ENCODE results near the gene FOXRED1. TPM values are rescaled to one million over a fixed set of nuclear protein-coding genes. Genes with fewer than 3 reads are reported as not detected.

FOXRED1 gene
- 10 to 100 TPM; 15.8 to 39.0 (median 19.8) TPM for polyA plus RNA-seq (ENCODE audit: low read depth in 6 of 6)

DNA sequence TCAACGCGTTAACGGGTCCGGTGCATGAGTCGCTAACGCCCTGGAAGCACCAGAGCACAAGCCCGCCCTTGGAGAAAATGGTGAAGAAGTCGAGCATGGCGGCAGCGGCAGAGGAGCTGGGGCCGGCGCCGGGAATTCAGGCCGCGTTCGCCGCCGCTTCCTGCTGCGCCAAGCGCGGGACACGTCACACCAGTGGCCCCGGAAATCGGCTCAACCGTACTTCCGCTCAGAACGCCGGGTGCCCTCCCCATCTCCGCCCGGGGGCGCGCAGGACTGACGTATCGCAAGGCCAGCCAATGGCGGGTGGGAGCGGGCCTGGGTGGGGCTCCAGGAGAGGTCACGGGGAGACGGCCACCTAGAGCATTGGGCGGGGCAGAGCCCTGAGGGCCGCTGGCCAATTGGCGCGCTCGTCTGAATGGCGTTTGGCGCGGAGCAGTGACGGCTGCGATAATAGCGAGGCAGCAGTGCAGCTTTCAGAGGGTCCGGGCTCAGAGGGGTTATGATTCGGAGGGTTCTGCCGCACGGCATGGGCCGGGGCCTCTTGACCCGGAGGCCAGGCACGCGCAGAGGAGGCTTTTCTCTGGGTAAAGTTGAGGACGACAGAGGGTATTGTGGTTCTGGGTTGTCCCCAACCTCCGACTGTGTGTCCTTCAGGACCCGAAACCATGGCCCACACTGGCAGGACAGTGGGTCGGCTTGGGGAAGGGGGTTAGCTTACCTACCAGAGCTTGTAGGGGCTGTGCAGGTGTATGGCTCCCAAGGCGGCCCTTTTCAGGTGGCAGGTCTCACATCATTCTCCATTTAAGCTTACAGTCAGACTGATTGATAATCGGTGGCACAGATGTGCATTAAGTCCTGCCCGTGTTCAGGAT lies at the start of gene FOXRED1, which contains the start of gene SRPRA:
TSS of gene FOXRED1 (plus strand) at position 447 of the 872 bp plus-strand sequence. CDS start at position 500, 53 bp downstream.
TSS of gene SRPRA (minus strand) at position 188 of the 872 bp plus-strand sequence. CDS start at position 97, 91 bp downstream.
- Mint-ChIP-seq H3K27me3 (no peaks in the 10 kb centered on the region), H3K9me3 (no peaks in the 10 kb centered on the region), H3K27ac (peak within 1 kb of the TSS; percentile 99 to 100 (median 99)), H3K4me3 (peak within 1 kb of the TSS; percentile 98 to 100 (median 99)), H3K36me3 (peaks cover 16 to 18% of the 10 kb centered on the region in 2 donors), H3K4me1 (peaks cover 22 to 45% (median 31%) of the 10 kb centered on the region in 3 donors)
- peak; percentile 95 to 96 for ATAC-seq (ENCODE audit: low read depth in 2 of 2)
- peak; percentile 100 for DNase-seq

DNA sequence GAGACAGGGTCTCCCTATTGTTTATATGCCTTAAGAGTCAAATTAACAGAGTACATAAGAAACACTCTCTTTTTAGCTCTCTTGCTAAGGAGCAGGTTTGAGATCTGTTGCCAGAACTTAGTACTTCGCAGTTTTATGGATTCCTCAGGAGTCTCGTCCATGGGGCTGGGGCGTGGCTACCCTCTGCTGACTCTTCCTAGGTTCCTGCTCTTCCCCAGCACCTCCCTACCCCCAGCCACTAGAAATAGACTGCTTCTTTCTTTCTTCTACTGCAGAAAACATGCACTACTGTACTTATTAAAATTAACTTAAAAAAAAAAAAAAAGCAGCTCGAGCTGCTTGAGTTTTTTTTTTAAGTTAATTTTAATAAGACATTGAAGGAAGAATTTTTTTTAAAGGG lies 49.4 kb upstream of the FOXRED1 start:
- Mint-ChIP-seq H3K27me3 (no peaks in the 10 kb centered on the region), H3K9me3 (no peaks in the 10 kb centered on the region), H3K27ac (no peak overlapping the region), H3K4me3 (no peak overlapping the region), H3K4me1 (peaks cover 24 to 42% (median 26%) of the 10 kb centered on the region in 3 donors), H3K36me3 (no peaks in the 10 kb centered on the region)
- no peak for DNase-seq
- ATAC-seq (ENCODE audit: low read depth in 2 of 2), result no peak

DNA sequence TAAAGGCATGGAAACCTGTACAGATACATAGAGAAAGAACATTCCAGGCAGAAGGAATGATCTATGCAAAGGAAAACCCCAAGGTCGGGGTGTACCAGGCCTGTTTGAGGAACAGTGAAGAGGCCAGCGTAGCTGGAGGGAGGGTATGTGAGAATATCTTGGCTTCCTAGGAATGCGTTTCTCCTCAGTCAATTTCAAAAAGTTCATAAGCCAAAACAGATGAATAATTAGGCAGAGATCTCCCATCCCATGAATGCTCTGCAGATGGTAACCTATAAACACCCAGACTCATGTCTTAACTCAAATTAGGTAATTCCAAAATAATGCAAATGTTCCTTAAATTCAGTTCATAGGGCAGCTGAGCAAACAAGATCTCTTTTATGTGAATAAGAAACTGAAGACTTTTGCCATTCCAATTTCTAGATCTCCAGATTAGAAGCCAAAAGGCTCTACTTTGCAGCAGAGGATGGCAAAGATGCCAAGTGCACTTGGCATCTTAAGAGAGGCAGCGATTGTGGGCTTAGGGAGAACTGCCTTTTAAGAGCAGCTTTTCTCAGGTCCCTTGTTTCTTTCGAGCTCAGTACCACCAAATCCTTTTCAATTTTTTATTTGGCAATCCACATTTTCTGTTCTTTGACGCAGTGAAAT lies 44.2 kb upstream of the FOXRED1 start:
- peaks cover 0 to 9% (median 8%) of the 10 kb centered on the region in 3 donors for H3K4me1 Mint-ChIP-seq
- ATAC-seq (ENCODE audit: low read depth in 2 of 2), result no peak
- no peak overlapping the region for H3K4me3 Mint-ChIP-seq
- no peaks in the 10 kb centered on the region for H3K27me3 Mint-ChIP-seq
- no peaks in the 10 kb centered on the region for H3K36me3 Mint-ChIP-seq
- DNase-seq, result no peak
- H3K9me3 Mint-ChIP-seq, result peaks cover 0 to 8% (median 0%) of the 10 kb centered on the region in 7 donors
- no peak overlapping the region for H3K27ac Mint-ChIP-seq

DNA sequence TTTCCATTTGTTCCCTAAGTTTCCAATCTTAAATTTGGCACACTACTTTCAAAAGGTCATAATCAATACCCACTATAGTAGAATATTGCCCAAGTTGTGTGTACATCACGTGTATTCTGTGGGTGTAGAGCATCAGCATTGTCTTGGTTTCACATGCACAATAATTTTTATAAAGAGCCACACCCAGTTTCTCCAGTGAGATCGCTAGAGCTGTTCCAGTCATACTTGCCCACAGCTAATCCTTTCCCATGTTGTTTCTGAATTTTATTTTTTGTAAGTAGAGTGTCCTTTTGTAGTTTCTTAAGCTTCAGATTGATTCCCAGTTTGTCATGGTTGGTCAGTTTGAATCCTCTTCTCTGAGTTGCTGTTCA lies 43.7 kb upstream of the FOXRED1 start:
- peaks cover 0 to 8% (median 0%) of the 10 kb centered on the region in 7 donors for H3K9me3 Mint-ChIP-seq
- DNase-seq (no peak), ATAC-seq (ENCODE audit: low read depth in 2 of 2) (no peak)
- no peaks in the 10 kb centered on the region for H3K36me3 Mint-ChIP-seq
- peak overlapping the region in 2 of 6 donors; percentile 28 to 59 for H3K27ac Mint-ChIP-seq
- H3K27me3 Mint-ChIP-seq, result no peaks in the 10 kb centered on the region
- H3K4me3 Mint-ChIP-seq, result no peak overlapping the region
- peaks cover 0 to 8% (median 6%) of the 10 kb centered on the region in 3 donors for H3K4me1 Mint-ChIP-seq

DNA sequence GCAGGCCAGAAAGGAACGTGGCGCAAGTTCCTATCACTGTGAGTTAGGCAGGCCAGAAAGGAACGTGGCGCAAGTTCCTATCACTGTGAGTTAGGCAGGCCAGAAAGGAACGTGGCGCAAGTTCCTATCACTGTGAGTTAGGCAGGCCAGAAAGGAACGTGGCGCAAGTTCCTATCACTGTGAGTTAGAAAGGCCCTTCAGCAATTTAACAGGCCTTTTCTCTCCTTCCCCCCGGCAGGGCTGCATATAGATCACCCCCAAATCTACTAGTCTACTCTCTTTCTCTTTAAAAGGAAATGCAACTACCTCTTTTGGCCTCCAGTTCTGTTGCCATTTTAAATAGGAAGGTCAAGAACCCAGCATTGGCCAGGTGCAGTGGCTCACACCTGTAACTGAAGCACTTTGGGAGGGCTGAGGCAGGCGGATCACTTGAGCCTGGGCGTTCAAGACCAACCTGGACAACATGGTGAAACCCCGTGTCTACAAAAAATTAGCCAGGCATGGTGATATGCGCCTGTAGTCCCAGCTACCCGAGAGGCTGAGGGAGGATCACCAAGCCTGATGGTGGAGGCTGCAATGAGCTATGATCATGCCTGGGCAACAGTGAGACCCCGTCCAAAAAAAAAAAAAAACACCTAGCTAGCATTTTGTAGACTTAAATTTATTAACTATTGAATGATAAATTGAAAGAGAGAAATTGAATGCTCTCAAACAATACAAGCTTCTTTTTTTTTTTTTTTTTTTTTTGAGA lies 42.4 kb upstream of the FOXRED1 start:
- Mint-ChIP-seq H3K9me3 (peaks cover 0 to 8% (median 0%) of the 10 kb centered on the region in 7 donors), H3K4me3 (no peak overlapping the region), H3K4me1 (peaks cover 0 to 8% (median 4%) of the 10 kb centered on the region in 3 donors), H3K36me3 (no peaks in the 10 kb centered on the region), H3K27me3 (no peaks in the 10 kb centered on the region), H3K27ac (no peak overlapping the region)
- ATAC-seq (ENCODE audit: low read depth in 2 of 2) (no peak), DNase-seq (no peak)

DNA sequence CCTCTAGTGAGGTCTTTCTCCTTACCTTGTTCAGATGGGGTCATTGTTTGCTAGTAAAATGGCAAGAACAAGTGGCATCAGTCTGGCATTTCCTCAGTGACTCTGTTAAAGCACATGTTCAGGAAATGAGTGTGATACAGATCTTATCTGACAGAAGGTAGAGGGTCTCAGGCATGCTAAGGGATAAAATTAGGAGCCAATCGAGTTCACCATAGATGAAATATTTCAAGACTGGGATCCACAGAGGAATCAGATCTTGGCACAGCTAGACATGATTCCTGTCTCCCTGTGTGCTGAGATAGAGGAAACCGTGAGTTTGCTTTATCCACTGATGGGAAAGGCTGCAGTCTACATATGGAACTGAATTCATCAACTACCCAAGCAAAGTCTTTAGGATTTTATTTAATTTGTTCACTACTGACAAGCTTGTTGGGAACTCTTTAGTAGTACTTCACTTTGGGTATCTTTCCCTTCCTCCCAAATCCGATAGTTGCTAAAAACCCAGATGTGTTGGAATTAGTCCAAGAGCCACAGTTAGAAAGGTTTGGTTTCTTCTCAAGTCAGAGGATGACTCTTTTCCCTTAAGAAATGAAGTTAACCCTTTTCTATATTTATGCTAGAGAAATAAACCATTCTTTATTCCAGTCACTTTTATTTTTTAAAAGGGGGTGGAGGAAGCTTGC lies 39.0 kb upstream of the FOXRED1 start:
- H3K9me3 Mint-ChIP-seq, result peaks cover 0 to 8% (median 0%) of the 10 kb centered on the region in 7 donors
- H3K4me3 Mint-ChIP-seq, result no peak overlapping the region
- no peaks in the 10 kb centered on the region for H3K36me3 Mint-ChIP-seq
- H3K4me1 Mint-ChIP-seq, result peaks cover 0 to 3% (median 0%) of the 10 kb centered on the region in 3 donors
- DNase-seq (no peak), ATAC-seq (ENCODE audit: low read depth in 2 of 2) (no peak)
- H3K27ac Mint-ChIP-seq, result no peak overlapping the region
- H3K27me3 Mint-ChIP-seq, result no peaks in the 10 kb centered on the region

DNA sequence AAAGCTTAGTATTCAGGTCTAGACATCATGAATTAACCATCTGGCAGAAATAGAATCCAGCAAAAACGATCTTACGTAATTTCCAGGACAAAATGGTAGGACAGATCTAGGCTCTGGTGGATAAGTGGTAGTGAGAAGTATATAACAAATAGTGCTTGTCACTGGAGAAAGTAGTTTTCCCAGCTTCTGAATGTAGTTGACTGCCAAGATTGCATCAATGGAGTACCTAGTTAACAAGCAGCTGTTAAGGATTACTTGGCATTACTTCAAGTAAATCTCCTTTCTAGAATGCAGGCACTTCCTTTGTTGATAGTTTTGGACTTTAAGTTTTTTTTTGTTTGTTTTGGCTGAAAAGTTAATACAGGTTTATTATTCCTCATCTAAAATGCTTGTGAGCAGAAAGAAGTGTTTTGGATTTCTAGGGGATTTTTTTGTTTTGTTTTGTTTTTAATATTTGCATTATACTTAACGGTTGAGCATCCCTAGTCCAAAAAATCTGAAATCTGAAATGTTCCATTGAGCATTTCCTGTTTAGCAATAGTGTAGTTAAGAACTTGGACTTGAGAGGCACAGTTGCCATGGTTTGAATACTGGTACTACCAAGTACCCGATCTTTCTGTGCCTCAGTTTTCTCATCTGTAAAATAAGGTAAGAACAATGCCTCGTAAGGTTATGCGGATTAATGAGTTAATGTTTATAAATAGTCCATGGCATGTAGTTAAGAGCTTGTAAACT lies 37.1 kb upstream of the FOXRED1 start:
- Mint-ChIP-seq H3K36me3 (peaks cover 0 to 8% of the 10 kb centered on the region in 2 donors), H3K4me1 (no peaks in the 10 kb centered on the region), H3K9me3 (no peaks in the 10 kb centered on the region), H3K27me3 (no peaks in the 10 kb centered on the region), H3K4me3 (no peak overlapping the region), H3K27ac (no peak overlapping the region)
- DNase-seq (no peak), ATAC-seq (ENCODE audit: low read depth in 2 of 2) (no peak)

DNA sequence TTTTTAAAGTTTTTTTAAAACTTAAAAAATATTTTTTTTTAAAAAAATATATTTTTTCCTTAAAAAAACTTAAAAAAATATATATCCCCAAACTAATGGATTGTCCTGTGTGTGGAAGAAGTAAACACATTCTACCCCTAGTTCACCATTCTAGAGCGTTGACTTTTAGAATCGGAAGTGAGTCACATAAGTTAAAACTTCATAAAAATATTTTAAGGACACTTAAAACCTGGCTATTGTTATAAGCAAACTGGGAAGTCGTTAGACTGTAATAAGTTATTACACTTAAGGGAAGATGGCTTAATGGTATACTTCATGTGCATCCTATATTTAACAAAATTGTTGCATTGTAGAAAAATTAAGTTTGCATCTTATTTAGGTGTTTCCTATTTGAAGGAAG lies 36.3 kb upstream of the FOXRED1 start:
- Mint-ChIP-seq H3K4me3 (no peak overlapping the region), H3K36me3 (peaks cover 0 to 8% of the 10 kb centered on the region in 2 donors), H3K27ac (no peak overlapping the region), H3K27me3 (no peaks in the 10 kb centered on the region), H3K9me3 (no peaks in the 10 kb centered on the region), H3K4me1 (no peaks in the 10 kb centered on the region)
- DNase-seq, result no peak
- no peak for ATAC-seq (ENCODE audit: low read depth in 2 of 2)

DNA sequence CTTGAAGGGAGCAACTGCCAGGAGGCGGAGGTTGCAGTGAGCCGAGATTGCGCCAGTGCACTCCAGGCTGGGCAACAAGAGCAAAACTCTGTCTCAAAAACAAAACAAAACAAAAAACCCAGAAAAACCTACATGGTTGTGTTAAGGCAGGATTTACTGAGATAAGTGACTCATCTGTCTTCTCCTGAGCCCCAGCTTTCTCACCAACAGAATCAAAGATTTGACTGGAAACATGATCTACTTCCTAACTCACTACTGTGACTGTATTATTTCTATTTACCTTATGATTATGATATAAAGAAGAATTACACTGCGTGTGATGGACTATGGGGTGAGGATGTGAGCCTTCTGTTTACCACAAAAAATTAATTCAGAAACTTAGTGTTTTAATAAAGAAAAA lies 35.6 kb upstream of the FOXRED1 start:
- Mint-ChIP-seq H3K4me3 (no peak overlapping the region), H3K27ac (no peak overlapping the region), H3K27me3 (no peaks in the 10 kb centered on the region), H3K9me3 (no peaks in the 10 kb centered on the region), H3K4me1 (no peaks in the 10 kb centered on the region), H3K36me3 (peaks cover 0 to 8% of the 10 kb centered on the region in 2 donors)
- DNase-seq (no peak), ATAC-seq (ENCODE audit: low read depth in 2 of 2) (no peak)

DNA sequence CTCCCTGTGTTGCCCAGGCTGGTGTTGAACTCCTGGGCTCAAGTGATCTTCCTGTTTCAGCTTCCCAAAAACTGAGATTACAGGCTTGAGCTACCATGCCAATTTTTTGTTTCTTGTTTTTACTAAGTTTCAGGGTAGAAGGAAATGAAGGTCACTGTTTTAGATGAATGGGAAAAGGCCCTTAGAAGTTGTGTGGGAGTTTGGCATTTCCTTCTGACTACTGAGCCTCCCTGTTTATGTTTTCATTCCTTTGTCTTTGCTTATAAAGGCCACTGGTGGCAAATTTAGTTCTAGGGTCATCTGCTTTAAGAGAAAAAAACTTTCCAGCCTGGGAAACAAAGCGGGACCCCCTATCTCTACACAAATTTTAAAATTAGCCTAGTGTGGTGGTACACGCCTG lies 22.3 kb upstream of the FOXRED1 start:
- Mint-ChIP-seq H3K27me3 (no peaks in the 10 kb centered on the region), H3K36me3 (peaks cover 0 to 11% of the 10 kb centered on the region in 2 donors), H3K27ac (no peak overlapping the region), H3K4me1 (no peaks in the 10 kb centered on the region), H3K4me3 (no peak overlapping the region), H3K9me3 (no peaks in the 10 kb centered on the region)
- DNase-seq, result no peak
- ATAC-seq (ENCODE audit: low read depth in 2 of 2), result no peak

DNA sequence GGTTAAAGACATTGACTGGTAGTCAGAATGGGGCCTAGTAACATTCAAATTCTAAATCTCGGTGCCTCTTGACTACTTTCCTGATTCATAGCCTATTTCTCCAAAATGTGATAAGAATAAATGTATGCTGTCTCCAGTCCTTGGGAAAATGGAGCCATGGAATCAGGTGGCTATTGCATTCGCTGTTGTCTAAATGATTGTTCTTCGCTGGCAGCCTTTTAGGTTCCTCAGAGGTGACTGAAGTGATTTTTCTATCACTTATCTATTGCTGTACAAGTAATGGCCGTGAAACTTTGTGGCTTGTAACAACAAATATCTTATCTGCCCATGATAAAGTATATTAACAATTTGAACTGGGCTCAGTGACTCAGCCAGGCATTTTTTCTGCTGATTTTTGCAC lies 15.7 kb upstream of the FOXRED1 start:
- Mint-ChIP-seq H3K9me3 (no peaks in the 10 kb centered on the region), H3K36me3 (peaks cover 8 to 16% of the 10 kb centered on the region in 2 donors), H3K4me1 (no peaks in the 10 kb centered on the region), H3K27me3 (no peaks in the 10 kb centered on the region), H3K27ac (no peak overlapping the region), H3K4me3 (no peak overlapping the region)
- ATAC-seq (ENCODE audit: low read depth in 2 of 2) (no peak), DNase-seq (no peak)

DNA sequence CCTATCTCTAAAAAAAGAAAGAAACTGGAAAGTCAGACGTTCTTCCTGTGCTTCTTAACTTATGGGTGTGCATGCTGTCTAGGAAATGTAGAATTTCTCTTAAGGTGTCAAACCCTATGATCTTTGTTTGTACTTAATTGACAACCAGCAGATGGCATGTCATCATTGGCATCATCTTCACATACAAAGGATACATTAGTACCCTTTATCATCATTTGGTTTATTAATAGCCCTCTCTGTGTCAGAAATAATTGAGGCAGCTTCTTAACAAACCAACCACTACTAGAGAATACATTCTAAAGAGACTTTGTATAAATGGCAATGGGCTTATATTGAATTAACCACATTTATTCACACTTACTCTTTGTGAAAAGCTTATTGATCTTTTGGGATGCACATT lies 14.1 kb upstream of the FOXRED1 start:
- Mint-ChIP-seq H3K27ac (no peak overlapping the region), H3K9me3 (no peaks in the 10 kb centered on the region), H3K27me3 (no peaks in the 10 kb centered on the region), H3K4me1 (no peaks in the 10 kb centered on the region), H3K36me3 (peaks cover 8 to 9% of the 10 kb centered on the region in 2 donors), H3K4me3 (no peak overlapping the region)
- DNase-seq, result no peak
- ATAC-seq (ENCODE audit: low read depth in 2 of 2), result no peak

Data from naive B cell (primary cell).